ENCODE measurements around the gene WASF1. TPM values are rescaled to one million over a fixed set of nuclear protein-coding genes. Genes with fewer than 3 reads are reported as not detected.

The WASF1 gene
- total and polyA plus RNA-seq, 2 donors (not counting 3 experiments of a cell fraction or from before 2014, with no cell fraction given) = 20.9 to 27.5 TPM

DNA sequence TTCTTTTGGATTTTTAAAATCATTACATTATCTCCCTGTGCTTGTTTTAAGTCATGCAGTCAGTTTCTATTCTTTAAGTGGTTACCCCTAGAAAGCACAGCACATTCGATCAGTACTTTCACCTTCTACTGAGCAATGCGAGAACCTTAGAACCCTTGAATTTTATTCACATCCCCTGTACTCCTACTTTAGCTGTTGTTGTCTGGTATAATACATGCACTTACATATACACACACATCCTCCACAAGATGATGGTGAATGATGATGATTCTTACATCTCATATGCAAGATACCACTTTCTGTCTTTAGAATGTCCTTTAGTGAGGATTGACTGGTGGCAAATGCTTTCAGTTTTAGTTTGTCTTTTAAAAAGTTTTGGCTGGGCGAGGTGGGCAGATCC is 6.4 kb upstream of the WASF1 start:
- H3K79me2 ChIP-seq (ENCODE audit: control insufficient read depth, insufficient read depth, low read length) = peaks cover 87% of the 10 kb centered on the region
- peaks cover 24% of the 10 kb centered on the region for H3K4me1 ChIP-seq (ENCODE audit: control insufficient read depth, extremely low read depth, insufficient read depth, low read length)
- no peak for TF ChIP-seq JUN (IDR thresholded peaks at IDR 0.05; ENCODE audit: borderline replicate concordance, insufficient read depth, insufficient read length, low read depth)
- TF ChIP-seq POLR2AphosphoS5 (IDR thresholded peaks at IDR 0.05; ENCODE audit: insufficient read depth, low read depth, low read length) = no peak
- TF ChIP-seq FOS (IDR thresholded peaks at IDR 0.05; ENCODE audit: borderline replicate concordance, insufficient read depth, low read length) = no peak
- no peak for TF ChIP-seq GATA2 (IDR thresholded peaks at IDR 0.05; ENCODE audit: insufficient read depth, insufficient read length, low read depth, low read length)
- TF ChIP-seq POLR2A (IDR thresholded peaks at IDR 0.05; ENCODE audit: low read depth, low read length) = no peak
- TF ChIP-seq, protein P1, sequence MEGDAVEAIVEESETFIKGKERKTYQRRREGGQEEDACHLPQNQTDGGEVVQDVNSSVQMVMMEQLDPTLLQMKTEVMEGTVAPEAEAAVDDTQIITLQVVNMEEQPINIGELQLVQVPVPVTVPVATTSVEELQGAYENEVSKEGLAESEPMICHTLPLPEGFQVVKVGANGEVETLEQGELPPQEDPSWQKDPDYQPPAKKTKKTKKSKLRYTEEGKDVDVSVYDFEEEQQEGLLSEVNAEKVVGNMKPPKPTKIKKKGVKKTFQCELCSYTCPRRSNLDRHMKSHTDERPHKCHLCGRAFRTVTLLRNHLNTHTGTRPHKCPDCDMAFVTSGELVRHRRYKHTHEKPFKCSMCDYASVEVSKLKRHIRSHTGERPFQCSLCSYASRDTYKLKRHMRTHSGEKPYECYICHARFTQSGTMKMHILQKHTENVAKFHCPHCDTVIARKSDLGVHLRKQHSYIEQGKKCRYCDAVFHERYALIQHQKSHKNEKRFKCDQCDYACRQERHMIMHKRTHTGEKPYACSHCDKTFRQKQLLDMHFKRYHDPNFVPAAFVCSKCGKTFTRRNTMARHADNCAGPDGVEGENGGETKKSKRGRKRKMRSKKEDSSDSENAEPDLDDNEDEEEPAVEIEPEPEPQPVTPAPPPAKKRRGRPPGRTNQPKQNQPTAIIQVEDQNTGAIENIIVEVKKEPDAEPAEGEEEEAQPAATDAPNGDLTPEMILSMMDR (IDR thresholded peaks at IDR 0.05; ENCODE audit: extremely low read depth in 1 of 2, insufficient read depth in 1 of 2, low read depth in 1 of 2, low read length in 2 of 2) = no peak
- H3K9ac ChIP-seq (replicated peaks; ENCODE audit: extremely low read depth, insufficient read depth, low read length) = no peak overlapping the region
- no peak for DNase-seq (ENCODE audit: low read depth, low spot score)
- H3K27me3 ChIP-seq (ENCODE audit: control insufficient read depth in 2 of 2, insufficient read depth in 2 of 2, low read length in 2 of 2) = no peaks in the 10 kb centered on the region
- no peaks in the 10 kb centered on the region for H3K9me1 ChIP-seq (replicated peaks; ENCODE audit: control insufficient read depth, extremely low read depth, insufficient read depth, low read length)
- CTCF ChIA-PET = no interaction called here
- no TSS peak for BruUV-seq (replicated peaks)
- dilution Hi-C loops (cut with MboI; ENCODE audit: extremely low pct_ligation_motif_present, low sequenced_read_pairs) (no loop called here), intact Hi-C loops (cut with micrococcal nuclease) (loop anchor here (10.0 kb wide), 1 partner anchor 1621 kb away; the partner anchor contains the start of gene FOXO3)
- H3K27ac ChIP-seq (ENCODE audit: insufficient read depth, low read depth, low read length) = no peak overlapping the region
- H3K36me3 ChIP-seq (ENCODE audit: control insufficient read depth in 2 of 2, extremely low read depth in 1 of 2, insufficient read depth in 2 of 2, low read length in 2 of 2) = no peaks in the 10 kb centered on the region
- peaks cover 7% of the 10 kb centered on the region for H4K20me1 ChIP-seq (replicated peaks; ENCODE audit: control insufficient read depth, extremely low read depth, insufficient read depth, low read length)
- no peak for FAIRE-seq
- POLR2A ChIA-PET = no interaction called here
- H2AFZ ChIP-seq (ENCODE audit: low read depth, low read length) = no peak overlapping the region
- H3K4me2 ChIP-seq (ENCODE audit: insufficient read depth, low read length) = no peak overlapping the region
- H3K4me3 ChIP-seq (replicated peaks in 1 of 3; ENCODE audit: insufficient read depth in 1 of 3, low read depth in 1 of 3, low read length in 3 of 3) = no peak overlapping the region
- H3K9me3 ChIP-seq (replicated peaks; ENCODE audit: control insufficient read depth, insufficient read depth, low read length) = no peaks in the 10 kb centered on the region
